ENCODE data around the gene SIX2. TPM values are rescaled to one million over a fixed set of nuclear protein-coding genes. Genes with fewer than 3 reads are reported as not detected.

The SIX2 gene
- total and polyA plus RNA-seq, 9 of the 15 experiments (the other 6 are each of a cell fraction or from before 2014, with no cell fraction given), result not detected

GRCh38 chr2:45008296-45009129 is 739 bp downstream of the SIX2 start:
- no peaks in the 10 kb centered on the region; the same call in 1 of the 2 replicates for H4K20me1 ChIP-seq (replicated peaks; ENCODE audit: control insufficient read depth, insufficient read depth, low read length)
- no peak overlapping the region for H3K27ac ChIP-seq (ENCODE audit: extremely low read depth, low read depth, low read length)
- ATAC-seq (no peak), FAIRE-seq (no peak), DNase-seq (ENCODE audit: extremely low read depth in 1 of 4, low spot score in 3 of 4) (no peak)
- no TSS peak for BruUV-seq (replicated peaks)
- in situ Hi-C loops (cut with MboI), result no loop called here
- 47% methylated on average over 42 of the region's 75 CpGs for WGBS (ENCODE audit: insufficient coverage, low coverage, missing lambda C conversion rate)
- CTCF ChIA-PET (ENCODE audit: low intra/inter-chr PET ratio), result no interaction called here
- H3K9me3 ChIP-seq (replicated peaks; ENCODE audit: control insufficient read depth, insufficient read depth, low read depth, low read length), result no peaks in the 10 kb centered on the region
- no peak overlapping the region for H3K4me3 ChIP-seq
- no peaks in the 10 kb centered on the region for H3K36me3 ChIP-seq (ENCODE audit: control insufficient read depth, insufficient read depth, low read length)
- H3K9me1 ChIP-seq (ENCODE audit: control insufficient read depth, insufficient read depth, low read length), result no peaks in the 10 kb centered on the region
- H3K79me2 ChIP-seq (ENCODE audit: control insufficient read depth, insufficient read depth, low read length), result no peaks in the 10 kb centered on the region
- H2AFZ ChIP-seq (ENCODE audit: low read depth, low read length), result no peak overlapping the region
- intact Hi-C loops (cut with micrococcal nuclease), result no loop called here
- H3K27me3 ChIP-seq (ENCODE audit: control insufficient read depth in 2 of 2, insufficient read depth in 2 of 2, low read length in 2 of 2), result peaks cover 45 to 96% of the 10 kb centered on the region in 2 experiments; a peak in 4 of 5 replicates
- no peak overlapping the region for H3K4me2 ChIP-seq (ENCODE audit: insufficient read depth, low read length)
- peaks cover 0 to 23% of the 10 kb centered on the region in 2 experiments; a peak in 2 of 5 replicates for H3K4me1 ChIP-seq (replicated peaks in 1 of 2; ENCODE audit: control insufficient read depth in 2 of 2, insufficient read depth in 2 of 2, low read length in 2 of 2)
- TF ChIP-seq HOXB6 (CRISPR knock-in tag; IDR thresholded peaks at IDR 0.05; ENCODE audit: borderline replicate concordance), result no peak
- 0 out of 2 replicates have a peak, but pooled peaks have one; percentile 25 for TF ChIP-seq ZBTB33 (CRISPR knock-in tag; IDR thresholded peaks at IDR 0.05)
- POLR2A ChIA-PET, result interaction anchor here (0.7 to 0.8 kb wide), 2 partner anchors 199 to 770 kb away, joined by 3 to 4 read pairs; no protein-coding TSS in a partner anchor
- H3K9ac ChIP-seq (ENCODE audit: insufficient read depth in 1 of 2, low read depth in 2 of 2, low read length in 2 of 2), result no peak overlapping the region; a peak in 1 of 4 replicates

Data from K562 (cell line).